Ovary (tissue), 3 donors: Measurements from ENCODE around the gene FNDC11.

ENCODE experiments used
- EP300 ChIP-seq: sonication (generic); formaldehyde crosslinking; IDR thresholded peaks from one replicate; pipeline ENCODE4 v1.6.1; 2017; ENCODE audit warnings: antibody characterized with exemption
- POLR2A ChIP-seq: fragments of 450-650 bp; IDR thresholded peaks from one replicate; pipeline ENCODE4 v1.6.1; 2017; ENCODE audit warnings: antibody characterized with exemption, mild to moderate bottlenecking, moderate library complexity
- TF ChIP-seq, protein P1 (sequence below), 3 donors: fragments of 450-650 bp in 2 of 3; fragments of 200-600 bp in 1 of 3; IDR thresholded peaks; one replicate each; pipeline versions ENCODE4 v1.5.1 to v1.8.0; 2016 to 2022; ENCODE audit warnings: antibody characterized with exemption in 3 of 3, mild to moderate bottlenecking in 1 of 3
- donor health status: DM: no; HTN: no; CAD: no.

GRCh38 chr20:63543131-63543530 is 10.8 kb upstream of the FNDC11 start:
- no peak for TF ChIP-seq EP300
- TF ChIP-seq, protein P1, sequence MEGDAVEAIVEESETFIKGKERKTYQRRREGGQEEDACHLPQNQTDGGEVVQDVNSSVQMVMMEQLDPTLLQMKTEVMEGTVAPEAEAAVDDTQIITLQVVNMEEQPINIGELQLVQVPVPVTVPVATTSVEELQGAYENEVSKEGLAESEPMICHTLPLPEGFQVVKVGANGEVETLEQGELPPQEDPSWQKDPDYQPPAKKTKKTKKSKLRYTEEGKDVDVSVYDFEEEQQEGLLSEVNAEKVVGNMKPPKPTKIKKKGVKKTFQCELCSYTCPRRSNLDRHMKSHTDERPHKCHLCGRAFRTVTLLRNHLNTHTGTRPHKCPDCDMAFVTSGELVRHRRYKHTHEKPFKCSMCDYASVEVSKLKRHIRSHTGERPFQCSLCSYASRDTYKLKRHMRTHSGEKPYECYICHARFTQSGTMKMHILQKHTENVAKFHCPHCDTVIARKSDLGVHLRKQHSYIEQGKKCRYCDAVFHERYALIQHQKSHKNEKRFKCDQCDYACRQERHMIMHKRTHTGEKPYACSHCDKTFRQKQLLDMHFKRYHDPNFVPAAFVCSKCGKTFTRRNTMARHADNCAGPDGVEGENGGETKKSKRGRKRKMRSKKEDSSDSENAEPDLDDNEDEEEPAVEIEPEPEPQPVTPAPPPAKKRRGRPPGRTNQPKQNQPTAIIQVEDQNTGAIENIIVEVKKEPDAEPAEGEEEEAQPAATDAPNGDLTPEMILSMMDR (IDR thresholded peaks at IDR 0.05): no peak
- TF ChIP-seq POLR2A: no peak
